Activated CD8-positive, alpha-beta memory T cell treated with anti-CD3 and anti-CD28 coated beads for 36 hours (primary cell): ENCODE measurements around the gene CLPSL1. TPM values are rescaled to one million over a fixed set of nuclear protein-coding genes. Genes with fewer than 3 reads are reported as not detected.
"Not testable (repeated sequence)": the region's sequence is repeated elsewhere in the genome, so short reads cannot be mapped to it uniquely, and the experiment has no call there.

Source experiments
- CTCF ChIA-PET: fragments of 350-600 bp; sonication (Branson Sonifier 250); formaldehyde crosslinking; loops from one replicate; lab custom pipeline; 2021; ENCODE audit warnings: antibody characterized with exemption; lab: Charles Lee
- POLR2A ChIA-PET: fragments of 350-600 bp; sonication (Branson Sonifier 250); formaldehyde crosslinking; loops from one replicate; lab custom pipeline; 2021; ENCODE audit warnings: antibody characterized with exemption; lab: Charles Lee
- total RNA-seq, 2 experiments: library from RNA; stranded (reverse); gene quantifications; one replicate each; pipeline ENCODE4 v1.2.3, GENCODE V29; 2021

The CLPSL1 gene
- total RNA-seq = not detected

GRCh38 chr6:35780719-35781118, at the start of gene CLPSL1:
Gene CLPSL1 (plus strand): TSS chr6:35781019. CDS start chr6:35781111, 92 bp downstream.
- CTCF ChIA-PET = no interaction called here
- POLR2A ChIA-PET = no interaction called here

- ChIA-PET CTCF (interaction anchor here (1.1 to 1.4 kb wide), 4 partner anchors 15 to 44 kb away, joined by 3 to 4 read pairs (median 4); partner anchors contain the start of gene FKBP5), POLR2A (interaction anchor here (1.2 to 1.4 kb wide), 2 partner anchors 13 to 45 kb away, joined by 3 to 6 read pairs; no protein-coding TSS in a partner anchor)
Measured at GRCh38 chr6:35731414-35731735, 49.4 kb upstream of the CLPSL1 start.

GRCh38 chr6:35731736-35732532, 48.9 kb upstream of the CLPSL1 start:
- ChIA-PET CTCF (interaction anchor here (0.6 to 1.4 kb wide), 5 partner anchors 21 to 209 kb away, joined by 3 to 4 read pairs (median 3); partner anchors contain the start of gene FKBP5), POLR2A (interaction anchor here (0.5 to 1.4 kb wide), 5 partner anchors 14 to 296 kb away, joined by 3 to 6 read pairs (median 3); no protein-coding TSS in a partner anchor)

GRCh38 chr6:35733633-35734032, 47.2 kb upstream of the CLPSL1 start:
- ChIA-PET CTCF (interaction anchor here (0.9 to 4.4 kb wide), 6 partner anchors 80 to 152 kb away, joined by 3 to 44 read pairs (median 4); no protein-coding TSS in a partner anchor), POLR2A (no interaction called here)

- POLR2A ChIA-PET = not testable (repeated sequence)
- CTCF ChIA-PET = interaction anchor here (0.9 to 4.4 kb wide), 3 partner anchors 133 to 152 kb away, joined by 3 to 44 read pairs (median 4); no protein-coding TSS in a partner anchor
Measured at GRCh38 chr6:35734319-35734718, 46.5 kb upstream of the CLPSL1 start.

- ChIA-PET POLR2A (no interaction called here), CTCF (interaction anchor here (0.8 to 4.4 kb wide), 16 partner anchors 11 to 214 kb away, joined by 3 to 96 read pairs (median 12); no protein-coding TSS in a partner anchor)
Measured at GRCh38 chr6:35735452-35735851, 45.4 kb upstream of the CLPSL1 start.

- ChIA-PET POLR2A (no interaction called here), CTCF (interaction anchor here (0.7 to 4.4 kb wide), 42 partner anchors 8 to 440 kb away, joined by 3 to 96 read pairs (median 5); partner anchors contain the start of gene FKBP5)
Measured at GRCh38 chr6:35736253-35736894, 44.4 kb upstream of the CLPSL1 start.

GRCh38 chr6:35736982-35737412, 43.8 kb upstream of the CLPSL1 start, which contains the start of gene ARMC12:
Gene ARMC12 (plus strand): TSS chr6:35737032. CDS start chr6:35737109, 77 bp downstream.
- POLR2A ChIA-PET = no interaction called here

GRCh38 chr6:35737413-35738211, 43.2 kb upstream of the CLPSL1 start:
- CTCF ChIA-PET = interaction anchor here (0.5 to 4.4 kb wide), 40 partner anchors 10 to 442 kb away, joined by 3 to 96 read pairs (median 5); partner anchors contain the start of gene FKBP5
- POLR2A ChIA-PET = no interaction called here

More at GRCh38 chr6:35736982-35737412, 43.8 kb upstream of the CLPSL1 start, which contains the start of gene ARMC12:
- CTCF ChIA-PET = interaction anchor here (0.5 to 4.4 kb wide), 49 partner anchors 9 to 441 kb away, joined by 3 to 96 read pairs (median 4); partner anchors contain the start of gene FKBP5

- ChIA-PET POLR2A (interaction anchor here (0.6 kb wide), 1 partner anchor 397 kb away, joined by 3 read pairs; no protein-coding TSS in a partner anchor), CTCF (interaction anchor here (0.7 to 1.0 kb wide), 3 partner anchors 165 to 585 kb away, joined by 3 to 4 read pairs (median 3); no protein-coding TSS in a partner anchor)
Measured at GRCh38 chr6:35739645-35740524, 40.9 kb upstream of the CLPSL1 start.

- ChIA-PET POLR2A (no interaction called here), CTCF (interaction anchor here (0.7 kb wide), 1 partner anchor 208 kb away, joined by 3 read pairs; no protein-coding TSS in a partner anchor)
Measured at GRCh38 chr6:35742842-35743241, 38.0 kb upstream of the CLPSL1 start.

GRCh38 chr6:35745509-35745908, 35.3 kb upstream of the CLPSL1 start:
- ChIA-PET POLR2A (no interaction called here), CTCF (no interaction called here)

GRCh38 chr6:35746516-35746915, 34.3 kb upstream of the CLPSL1 start:
- CTCF ChIA-PET = interaction anchor here (1.5 kb wide), 1 partner anchor 10 kb away, joined by 3 read pairs; the partner anchor contains the start of gene ARMC12
- POLR2A ChIA-PET = no interaction called here

- POLR2A ChIA-PET = no interaction called here
- CTCF ChIA-PET = interaction anchor here (1.3 to 1.5 kb wide), 2 partner anchors 10 to 11 kb away, joined by 3 read pairs; partner anchors contain the start of gene ARMC12
Measured at GRCh38 chr6:35747877-35748276, 32.9 kb upstream of the CLPSL1 start.

- CTCF ChIA-PET = interaction anchor here (1.2 to 1.6 kb wide), 2 partner anchors 12 to 14 kb away, joined by 4 to 5 read pairs; partner anchors contain the start of gene ARMC12
- POLR2A ChIA-PET = no interaction called here
Measured at GRCh38 chr6:35750557-35750956, 30.3 kb upstream of the CLPSL1 start.

- ChIA-PET POLR2A (interaction anchor here (1.0 kb wide), 1 partner anchor 41 kb away, joined by 3 read pairs; no protein-coding TSS in a partner anchor), CTCF (interaction anchor here (0.6 to 0.7 kb wide), 2 partner anchors 120 to 214 kb away, joined by 3 read pairs; no protein-coding TSS in a partner anchor)
Measured at GRCh38 chr6:35751594-35751993, 29.2 kb upstream of the CLPSL1 start.

- ChIA-PET CTCF (interaction anchor here (0.6 kb wide), 1 partner anchor 120 kb away, joined by 3 read pairs; no protein-coding TSS in a partner anchor), POLR2A (no interaction called here)
Measured at GRCh38 chr6:35752330-35752729, 28.5 kb upstream of the CLPSL1 start.
